Effector CD4-positive, alpha-beta T cell (primary cell): ENCODE data around the gene UGT1A6.

Source experiments
- DNase-seq: peaks from one replicate; pipeline ENCODE4 v3.0.0-alpha.2; 2020

The UGT1A6 gene

DNA sequence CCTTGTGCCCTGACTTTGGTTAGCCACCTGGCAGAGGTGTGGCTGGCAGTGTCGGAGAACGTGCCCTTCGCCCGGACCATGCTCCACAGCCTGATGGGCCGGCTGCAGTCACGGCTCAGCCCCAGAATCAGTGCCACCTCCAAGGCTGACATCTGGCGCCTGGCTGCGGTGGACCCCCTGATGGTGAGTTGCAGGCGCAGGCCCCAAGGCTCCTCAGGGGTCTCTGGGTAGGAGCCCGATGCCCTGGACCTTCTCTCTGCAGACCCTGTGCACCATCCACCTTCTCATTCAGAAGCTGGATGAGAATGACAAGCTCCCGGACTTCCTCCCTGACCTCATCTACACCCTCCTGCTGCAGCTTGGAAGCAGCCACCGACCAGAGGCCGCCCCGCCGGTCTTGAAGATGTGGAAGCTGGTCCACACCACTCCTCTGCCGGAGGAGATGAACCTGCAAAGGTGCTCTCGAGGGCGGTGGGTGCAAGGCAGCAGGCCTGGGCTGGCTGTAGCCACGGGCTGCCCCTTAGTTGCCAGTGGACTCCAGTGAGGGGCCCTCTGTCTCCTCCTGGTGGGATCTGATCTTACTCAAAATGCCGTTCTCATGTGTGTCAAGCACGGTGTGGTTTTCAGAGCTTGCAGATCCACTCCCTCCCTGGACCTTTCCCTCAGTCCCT lies 129.5 kb downstream of the UGT1A6 start:
- DNase-seq: no peak
